Heart left ventricle (tissue), 13 donors: Measurements from ENCODE around the gene CUBN.

ENCODE experiments used
- CTCF ChIP-seq, 12 donors: fragments of 200-600 bp; sonication (generic) in 4 of 12; IDR thresholded peaks; one replicate each; pipeline versions ENCODE4 v1.5.0 to v1.8.0; 2018 to 2022; ENCODE audit warnings: antibody characterized with exemption in 12 of 12, mild to moderate bottlenecking in 5 of 12
- POLR2A ChIP-seq, 2 donors: fragments of 450-650 bp; IDR thresholded peaks; one replicate each; pipeline ENCODE4 v1.6.1; 2017; ENCODE audit warnings: antibody characterized with exemption in 2 of 2, mild to moderate bottlenecking in 2 of 2, moderate library complexity in 2 of 2
- donor health status: ischemic (EF 13 %, LVEDD 7.1; RV severe dilation, severe dysfunction).
- donor health status: DM: no; HTN: yes; CAD: no.
- donor health status: DM: no; HTN: no; CAD: no.
- donor health status: ischemic (EF 25% LVEDD 6.9; RV normal size, moderate dysfunction).
- donor health status: ischemic (EF 25% LVEDD 5.7; RV mildly dilated, moderate dysfunction).
- donor health status: ischemic (EF 35%, LVEDD 5.7; RV mildly dilated, moderate dysfunction).
- donor health status: nonischemic (EF 11% LVEDD 7.7; RV severe dilation, severe dysfunction).
- donor health status: DM: yes; HTN: yes; CAD: no.
- donor health status: PGD.
- donor health status: ischemic (EF 29% LVEDD 5.4; RV normal size, mild dysfunction).
- donor health status: nonischemic (EF 23%, LVEDD 6.1; RV moderate dilation, normal function).

- no peak for TF ChIP-seq CTCF (IDR thresholded peaks at IDR 0.05)
- no peak for TF ChIP-seq POLR2A (IDR thresholded peaks at IDR 0.05)
Measured at GRCh38 chr10:16965740-16966447, 163.7 kb downstream of the CUBN start.
